AG20443 (cell line): ENCODE data around the gene KICS2.
"Not testable (repeated sequence)": the region's sequence is repeated elsewhere in the genome, so short reads cannot be mapped to it uniquely, and the experiment has no call there.

ENCODE experiments used
- DNase-seq: peaks from one replicate; pipeline ENCODE4 v3.0.0; 2012; ENCODE audit warnings: low spot score, mixed read lengths

The KICS2 gene

GRCh38 chr12:64222009-64222765 is at the start of gene KICS2:
TSS of gene KICS2 (minus strand) at chr12:64222296. CDS start at chr12:64222237, 59 bp downstream.
- DNase-seq, result peak; percentile 98

GRCh38 chr12:64270411-64270810 is 48.3 kb upstream of the KICS2 start:
- DNase-seq, result no peak

DNA sequence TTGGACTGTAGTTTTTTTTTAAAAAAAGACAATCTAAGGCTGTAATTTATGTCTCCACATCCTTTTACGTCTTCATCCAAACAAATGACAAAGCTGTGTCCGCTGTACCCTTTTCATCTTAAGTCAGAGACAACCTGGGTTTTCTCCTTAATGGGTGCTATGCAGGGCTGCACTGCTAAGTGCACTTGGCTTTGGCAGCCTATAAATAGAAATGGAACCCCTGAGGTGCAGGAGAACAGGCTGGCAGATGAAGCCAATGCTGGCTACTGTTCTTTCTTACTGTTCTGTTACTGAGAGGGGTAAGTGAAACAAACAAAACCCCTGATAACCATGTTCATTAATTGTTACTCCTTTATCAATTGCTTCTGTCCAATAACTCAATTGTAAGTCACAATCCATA is 47.1 kb upstream of the KICS2 start:
- DNase-seq, result no peak

- no peak for DNase-seq
Observed at GRCh38 chr12:64268409-64268808, 46.3 kb upstream of the KICS2 start.

DNA sequence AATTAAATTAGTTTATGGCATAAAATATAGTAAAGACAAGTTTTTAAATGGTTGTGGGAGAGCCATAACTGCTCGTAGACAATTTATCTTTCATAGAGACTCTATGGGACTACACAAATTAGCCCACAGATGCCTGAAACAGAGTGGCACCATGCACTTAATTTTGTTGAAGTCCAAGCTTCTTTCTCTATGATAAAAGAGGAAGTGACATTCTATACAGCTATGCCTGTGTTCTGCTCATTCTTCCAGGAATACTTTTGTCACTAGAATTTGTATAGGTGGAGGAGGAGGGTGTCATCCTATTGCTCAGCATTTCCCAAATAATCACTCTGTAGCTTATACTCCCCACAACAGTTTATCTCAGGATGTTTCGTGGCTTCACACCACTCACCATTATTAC is 43.7 kb upstream of the KICS2 start:
- no peak for DNase-seq

GRCh38 chr12:64261813-64262212 is 39.7 kb upstream of the KICS2 start:
- no peak for DNase-seq

DNA sequence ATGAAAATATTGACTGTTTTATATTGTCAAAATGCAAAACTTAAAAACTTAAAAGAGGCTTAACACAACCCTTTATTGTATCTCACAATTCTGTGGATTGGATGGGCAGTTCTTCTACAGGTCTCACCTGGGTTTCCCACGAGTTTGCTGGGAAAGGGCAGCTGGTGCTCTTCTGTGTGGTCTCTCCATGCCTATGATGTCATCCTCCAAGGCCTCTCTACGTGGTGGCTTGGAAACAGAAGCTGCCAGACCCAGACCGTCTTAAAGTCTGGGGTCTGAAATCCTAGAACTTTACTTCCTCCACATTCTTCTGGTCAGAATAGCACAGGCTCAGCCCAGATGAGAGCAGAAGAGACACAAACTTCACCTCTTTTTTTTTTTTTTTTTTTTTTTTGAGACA is 36.5 kb upstream of the KICS2 start:
- no peak for DNase-seq

DNA sequence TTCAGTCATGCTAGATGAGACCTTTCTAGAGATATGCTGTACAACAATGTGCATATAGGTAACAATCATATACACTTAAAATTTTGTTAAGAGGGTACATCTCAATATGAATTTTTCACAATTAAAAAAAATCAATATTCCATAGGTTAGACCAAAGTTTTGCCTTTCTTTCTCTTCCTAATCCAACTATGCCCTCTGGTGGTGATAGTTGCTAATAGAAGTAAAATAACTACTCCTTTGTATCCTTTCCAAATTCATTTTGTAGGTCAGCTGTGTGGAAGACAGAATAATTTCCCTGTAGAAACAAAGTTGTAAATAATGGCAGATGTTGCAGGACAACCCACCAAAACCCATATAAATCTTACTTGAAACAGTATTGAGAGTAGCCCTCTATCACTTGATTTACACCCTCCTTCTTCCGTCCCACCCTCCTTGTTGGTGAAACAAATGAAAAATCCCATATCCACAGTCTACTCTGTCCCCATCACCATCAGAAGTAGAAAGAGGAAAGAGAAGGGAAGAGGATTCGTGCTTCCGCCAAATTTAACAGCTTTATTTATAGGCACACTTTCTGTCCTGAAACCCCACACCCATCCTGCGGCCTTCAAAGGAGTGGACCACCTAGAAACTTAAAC is 34.2 kb upstream of the KICS2 start:
- peak; percentile 35 for DNase-seq

GRCh38 chr12:64255249-64255648 is 33.2 kb upstream of the KICS2 start:
- no peak for DNase-seq

GRCh38 chr12:64253356-64253755 is 31.3 kb upstream of the KICS2 start:
- DNase-seq, result no peak

- DNase-seq, result peak; percentile 80
Observed at GRCh38 chr12:64252681-64253080, 30.6 kb upstream of the KICS2 start.

DNA sequence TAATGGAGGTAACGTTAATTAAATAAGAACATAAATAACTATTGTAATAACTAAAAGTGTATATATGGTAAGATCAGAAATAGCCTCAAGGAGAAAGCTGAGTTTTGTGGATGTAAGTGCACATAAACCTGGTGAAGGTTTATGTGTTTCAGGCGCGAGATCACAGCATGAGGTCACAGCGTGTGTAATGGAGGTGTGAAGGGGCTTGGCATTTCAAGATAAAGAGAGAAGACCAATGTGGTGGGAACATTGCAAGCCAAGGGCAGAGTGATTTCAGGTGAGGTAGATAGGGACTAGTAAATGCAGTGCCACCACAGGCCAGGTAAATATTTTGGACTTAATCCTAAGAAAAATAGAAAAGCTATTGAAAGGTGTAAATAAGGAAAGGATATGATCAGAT is 21.7 kb upstream of the KICS2 start:
- no peak for DNase-seq

- peak; percentile 30 for DNase-seq
Observed at GRCh38 chr12:64240781-64241180, 18.7 kb upstream of the KICS2 start.

DNA sequence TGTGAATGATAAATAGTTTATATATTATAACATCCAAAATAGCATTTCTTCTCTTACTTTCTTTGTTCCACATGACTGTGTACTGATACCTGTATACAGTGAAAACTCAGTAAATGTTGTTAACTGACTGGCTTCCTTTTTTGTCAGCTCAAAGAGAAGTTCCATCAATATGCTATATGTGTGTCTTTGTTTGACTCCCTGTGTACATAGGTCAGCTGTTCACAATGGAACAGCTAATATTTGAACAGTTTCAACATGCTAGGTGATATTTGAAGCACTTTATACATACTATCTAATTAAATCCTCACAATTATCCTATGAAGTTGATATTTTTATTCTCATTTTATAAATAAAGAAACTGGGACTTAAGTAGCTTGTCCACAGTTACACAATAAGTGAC is 15.3 kb upstream of the KICS2 start:
- DNase-seq, result no peak

- DNase-seq, result peak; percentile 10
Observed at GRCh38 chr12:64236549-64236948, 14.5 kb upstream of the KICS2 start.

GRCh38 chr12:64232196-64232595 is 10.1 kb upstream of the KICS2 start:
- peak; percentile 39 for DNase-seq

GRCh38 chr12:64229796-64230195 is 7.7 kb upstream of the KICS2 start:
- DNase-seq, result no peak

DNA sequence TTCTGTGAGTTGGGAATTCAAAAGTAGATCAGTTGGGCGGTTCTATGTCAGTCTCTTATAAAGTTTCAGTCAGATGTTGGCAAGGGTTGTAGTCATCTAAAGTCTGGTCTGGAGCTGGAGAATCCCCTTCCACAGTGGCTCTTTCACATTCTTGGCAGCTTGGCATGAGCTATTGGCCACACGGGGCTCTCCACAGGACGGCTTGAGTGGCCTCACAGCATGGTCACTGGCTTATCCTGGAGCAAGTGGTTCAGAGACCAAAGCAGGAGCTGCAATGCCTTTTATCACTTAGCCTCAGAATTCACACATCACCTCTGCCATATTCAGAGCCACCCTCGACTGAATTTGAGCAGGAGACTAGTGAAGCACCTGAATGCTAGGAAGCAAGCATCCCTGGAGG is 7.1 kb upstream of the KICS2 start:
- DNase-seq, result no peak

GRCh38 chr12:64225626-64226025 is 3.5 kb upstream of the KICS2 start:
- DNase-seq, result no peak

GRCh38 chr12:64221651-64222008 is 466 bp downstream of the KICS2 start:
- DNase-seq, result peak; percentile 90

- no peak for DNase-seq
Observed at GRCh38 chr12:64220046-64220445, 2.0 kb downstream of the KICS2 start.

DNA sequence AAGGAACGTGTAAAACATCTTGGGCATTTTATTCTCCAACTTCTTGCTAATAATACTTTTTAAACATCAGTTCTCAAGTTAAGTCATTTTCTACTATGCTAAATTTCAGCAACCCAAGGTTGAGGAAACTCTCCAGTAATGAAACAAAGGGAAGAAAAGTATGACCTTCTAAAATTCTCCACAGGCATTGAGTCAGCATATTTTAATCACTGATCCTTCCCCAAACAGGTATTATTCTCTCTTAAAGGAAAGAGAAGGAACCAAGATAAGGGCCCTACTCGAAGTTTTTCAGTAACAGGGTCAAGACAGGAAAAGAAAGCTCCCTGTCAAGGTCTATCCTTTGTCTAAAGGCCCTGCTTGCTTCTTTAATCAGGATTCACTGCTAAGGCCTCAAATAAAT is 3.0 kb downstream of the KICS2 start:
- DNase-seq, result no peak

DNA sequence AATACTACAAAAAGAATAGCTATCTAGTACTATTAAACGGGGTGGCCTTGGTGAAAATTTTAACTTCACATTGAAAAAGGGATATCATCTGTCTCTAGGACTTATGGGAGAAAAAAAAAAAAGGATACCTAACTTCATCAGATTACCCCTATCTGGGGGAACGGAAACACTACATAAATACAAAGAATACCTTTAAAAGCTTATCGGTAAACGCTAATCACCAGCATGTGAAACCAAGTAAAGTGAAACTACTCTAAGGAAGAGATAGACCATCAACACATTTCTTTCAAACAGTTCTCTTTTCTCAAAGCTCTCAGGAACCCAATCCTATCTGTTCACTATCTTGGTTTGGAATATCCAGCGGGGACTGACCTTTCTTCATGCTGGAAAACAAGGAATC is 3.5 kb downstream of the KICS2 start:
- no peak for DNase-seq

DNA sequence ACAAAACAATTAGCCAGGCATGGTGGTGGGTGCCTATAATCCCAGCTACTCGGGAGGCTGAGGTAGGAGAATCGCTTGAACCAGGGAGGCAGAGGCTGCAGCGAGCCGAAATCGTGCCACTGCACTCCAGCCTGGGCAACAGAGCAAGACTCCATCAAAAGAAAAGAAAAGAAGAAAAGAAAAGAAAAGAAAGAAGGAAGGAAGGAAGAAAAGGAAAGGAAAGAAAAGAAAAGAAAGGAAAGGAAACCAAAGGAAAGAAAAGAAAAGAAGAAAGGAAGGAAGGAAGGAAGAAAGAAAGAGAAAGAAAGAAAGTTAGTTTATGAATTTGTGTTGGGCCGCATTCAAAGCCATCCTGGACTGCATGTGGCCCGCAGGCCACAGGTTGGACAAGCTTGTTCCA is 4.5 kb downstream of the KICS2 start:
- not testable (repeated sequence) for DNase-seq
